Effector CD8-positive, alpha-beta T cell (primary cell): Measurements from ENCODE around the gene TRAPPC3.
"Not testable (repeated sequence)": the region's sequence is repeated elsewhere in the genome, so short reads cannot be mapped to it uniquely, and the experiment has no call there.

Experiments used
- DNase-seq: peaks from one replicate; lab custom pipeline; 2025; lab: John Stamatoyannopoulos, UW

Gene TRAPPC3

DNA sequence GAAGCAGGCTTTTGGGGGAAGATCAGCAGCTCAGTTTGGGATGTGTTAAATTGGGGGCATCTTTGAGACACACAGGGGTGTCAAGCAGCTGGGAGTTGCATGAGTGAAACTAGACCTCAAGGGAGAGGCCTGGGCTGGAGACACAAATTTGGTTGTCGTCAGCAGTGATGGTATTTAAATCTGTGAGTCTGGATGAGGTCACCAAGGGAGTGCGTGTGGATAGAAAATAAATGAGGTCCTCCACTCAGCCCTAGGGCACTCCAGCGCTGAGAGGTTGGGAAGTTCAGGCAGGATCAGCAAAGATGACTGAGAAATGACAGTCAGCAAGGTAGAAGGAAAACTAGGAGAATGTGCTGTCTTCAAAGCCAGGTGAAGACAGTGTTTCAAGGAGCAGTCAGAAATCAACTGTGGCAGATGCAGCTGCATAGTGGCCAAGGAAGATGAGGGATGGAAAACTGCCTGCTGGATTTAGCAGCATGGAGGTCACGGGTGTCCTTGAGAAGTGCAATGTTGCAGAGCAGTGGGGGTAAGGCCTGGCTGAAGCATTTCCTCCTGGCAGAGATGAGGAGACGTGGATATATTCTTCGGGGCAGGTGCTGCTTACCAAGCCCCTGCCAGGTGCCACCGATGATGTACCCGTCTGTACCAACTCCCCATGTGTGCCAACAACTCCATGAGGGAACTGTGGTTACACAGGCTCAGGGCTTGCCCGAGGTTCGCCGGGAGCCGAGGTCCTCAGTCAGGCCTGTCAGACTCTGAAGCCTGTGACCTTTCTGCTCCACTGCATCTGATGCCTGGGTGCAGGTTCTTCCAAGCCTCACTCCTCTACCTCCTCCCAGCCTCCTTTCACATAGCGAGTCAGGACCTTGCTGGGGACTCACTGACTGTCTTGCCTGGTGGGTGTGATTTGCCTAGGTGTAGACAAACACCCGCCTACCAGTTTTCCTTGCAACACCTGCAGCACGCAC, 17.9 kb upstream of the TRAPPC3 start:
- DNase-seq: no peak

DNA sequence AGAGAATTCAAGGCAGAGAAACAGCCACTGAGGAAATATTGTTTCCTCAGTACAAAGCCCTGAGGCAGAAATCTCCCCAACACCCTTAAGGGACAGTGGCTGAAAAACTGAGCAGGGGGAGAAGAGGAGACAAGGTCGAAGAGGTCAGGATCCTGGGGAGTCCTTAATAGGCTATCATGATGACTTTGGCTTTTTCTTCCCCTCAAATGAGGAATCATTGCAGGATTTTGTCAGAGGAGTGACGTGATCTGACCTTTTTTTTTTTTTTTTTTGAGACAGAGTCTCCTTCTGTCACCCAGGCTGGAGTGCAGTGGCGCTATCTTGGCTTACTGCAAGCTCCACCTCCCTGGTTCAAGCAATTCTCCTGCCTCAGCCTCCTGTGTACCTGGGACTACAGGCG, 16.9 kb upstream of the TRAPPC3 start:
- DNase-seq: no peak

DNA sequence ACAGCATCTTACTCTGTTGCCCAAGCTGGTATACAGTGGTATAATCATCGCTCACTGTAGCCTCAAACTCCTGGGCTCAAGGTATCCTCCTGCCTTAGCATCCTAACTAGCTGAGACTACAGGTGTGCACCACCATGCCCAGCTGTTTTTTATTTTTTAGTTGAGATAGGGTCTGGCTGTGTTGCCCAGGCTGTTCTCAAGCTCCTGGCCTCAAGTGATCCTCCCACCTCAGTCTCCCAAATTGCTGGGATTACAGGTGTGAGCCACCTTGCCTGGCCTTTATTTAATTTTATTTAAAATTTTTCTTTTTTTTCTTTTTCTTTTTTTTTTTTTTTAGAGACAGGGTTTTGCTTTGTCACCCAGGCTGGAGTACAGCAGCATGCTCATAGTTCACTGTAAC, 15.9 kb upstream of the TRAPPC3 start:
- no peak for DNase-seq

GRCh38 chr1:36164361-36164760, 15.1 kb upstream of the TRAPPC3 start:
- no peak for DNase-seq

DNA sequence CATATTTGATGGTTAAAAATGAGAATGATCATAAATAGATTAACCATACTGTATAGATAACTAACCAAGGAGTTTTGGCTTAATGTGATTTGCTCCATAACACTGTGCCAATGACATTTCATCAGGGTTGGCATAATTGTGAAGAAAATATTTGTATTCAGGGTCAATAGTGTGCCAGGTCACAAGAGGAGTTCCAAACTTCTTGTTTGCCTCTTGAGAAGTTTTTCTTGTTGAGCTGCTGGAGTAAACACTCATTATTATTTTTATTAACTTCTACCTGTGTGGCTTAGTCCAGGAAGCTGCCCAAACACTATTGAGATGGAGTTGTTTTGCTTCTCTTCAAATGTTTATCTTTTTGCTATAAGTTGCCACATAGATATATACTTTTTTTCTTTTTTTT, 14.1 kb upstream of the TRAPPC3 start:
- DNase-seq: no peak

DNA sequence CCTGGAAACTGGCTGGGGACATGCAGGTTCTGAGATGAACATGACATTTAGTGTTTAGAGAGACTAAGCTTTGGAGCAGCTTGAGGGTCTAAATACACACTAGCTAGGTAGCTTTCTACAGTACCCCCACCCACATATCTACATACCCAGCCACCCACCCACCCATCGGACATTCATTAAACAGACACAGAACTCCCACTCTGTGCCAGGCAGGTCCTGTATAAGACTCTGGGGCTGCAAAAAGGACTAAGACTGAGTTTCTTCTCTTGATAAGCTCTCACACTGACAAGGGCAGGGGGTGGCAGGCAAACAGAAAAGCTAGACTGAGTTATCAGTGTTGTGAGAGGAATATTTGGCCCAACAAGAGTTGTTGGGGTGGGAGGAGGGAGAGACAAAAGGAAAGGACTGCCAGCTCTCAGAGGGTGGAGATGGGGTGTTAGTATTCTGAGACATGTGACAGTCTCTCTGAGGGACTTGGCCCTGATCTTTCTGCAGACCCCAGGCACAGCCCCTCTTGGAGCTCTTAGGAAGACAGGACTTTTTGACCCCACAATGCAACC, 13.5 kb upstream of the TRAPPC3 start:
- DNase-seq: no peak

DNA sequence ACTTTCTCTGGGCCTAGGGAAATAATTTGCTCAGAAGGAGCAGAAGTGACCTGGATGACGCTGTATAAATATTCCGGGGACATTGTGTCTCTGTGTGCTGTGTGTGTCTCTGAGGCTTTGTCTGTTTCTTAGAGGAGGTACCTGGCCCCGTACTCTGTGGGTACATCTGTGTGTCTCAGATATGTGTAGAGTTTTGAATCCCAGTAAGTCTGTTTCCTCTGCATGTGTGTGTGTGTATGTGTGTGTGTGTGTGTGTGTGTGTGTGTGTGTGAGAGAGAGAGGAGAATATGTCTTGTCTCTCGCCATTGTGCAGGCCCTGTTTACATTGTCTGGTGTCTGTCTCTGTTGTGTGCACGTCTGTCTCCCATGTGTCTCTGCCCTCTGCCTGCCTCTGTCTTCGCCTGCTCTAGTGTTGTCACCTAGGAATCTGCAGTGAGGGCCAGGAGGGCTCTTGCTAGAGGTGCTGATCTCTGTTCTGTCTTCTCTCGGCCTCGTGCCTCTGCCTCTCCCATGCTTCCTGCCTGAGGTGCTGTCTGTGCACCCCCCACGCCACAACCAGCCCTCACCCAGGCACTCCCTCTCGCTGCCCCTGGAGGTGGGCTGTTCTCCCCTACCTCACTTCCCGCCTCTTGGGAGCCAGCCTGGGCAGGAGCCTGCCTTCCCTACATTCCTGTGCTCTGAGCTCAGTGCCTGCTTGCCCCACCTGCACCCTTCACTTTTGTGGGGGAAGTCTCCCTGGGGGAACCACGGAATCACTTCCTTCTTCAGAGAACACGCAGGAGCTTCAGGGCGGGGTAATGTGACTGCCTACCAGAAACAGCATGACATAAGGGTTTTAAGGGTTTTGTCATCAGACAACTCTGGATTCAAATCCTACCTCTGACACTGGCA, 12.6 kb upstream of the TRAPPC3 start:
- DNase-seq: peak; percentile 35

DNA sequence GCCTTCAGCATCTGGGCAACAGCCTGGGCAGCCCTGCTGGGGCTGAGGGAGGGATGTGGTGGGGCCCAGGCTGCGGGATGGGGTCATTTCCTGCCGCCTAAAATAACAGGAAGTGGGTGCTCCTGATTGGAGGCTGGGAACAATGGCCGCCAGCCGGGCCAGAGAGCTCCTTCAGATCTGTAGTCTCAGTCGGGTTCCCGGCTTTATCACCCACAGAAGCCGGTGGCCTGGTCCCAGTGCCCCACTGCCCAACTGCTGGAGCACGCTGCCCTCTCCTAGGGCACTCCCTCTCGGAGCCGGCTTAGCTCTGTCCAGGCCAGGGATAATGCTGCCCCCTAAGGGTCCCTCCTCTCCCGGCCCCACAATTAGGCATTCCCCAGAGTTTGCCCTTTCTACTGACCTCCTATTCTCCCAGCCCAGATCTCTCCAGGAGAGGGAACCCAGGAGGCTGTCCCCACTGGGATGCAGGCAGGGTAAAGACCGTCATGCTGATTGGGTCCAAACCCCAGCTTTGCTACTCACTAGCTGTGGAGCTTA, 11.7 kb upstream of the TRAPPC3 start:
- peak; percentile 34 for DNase-seq

- no peak for DNase-seq
Measured at GRCh38 chr1:36160388-36160948, 11.2 kb upstream of the TRAPPC3 start.

- no peak for DNase-seq
Measured at GRCh38 chr1:36159614-36160387, 10.5 kb upstream of the TRAPPC3 start.

GRCh38 chr1:36158827-36159252, 9.6 kb upstream of the TRAPPC3 start:
- not testable (repeated sequence) for DNase-seq

GRCh38 chr1:36157973-36158826, 8.9 kb upstream of the TRAPPC3 start:
- DNase-seq: no peak

GRCh38 chr1:36157115-36157903, 8.0 kb upstream of the TRAPPC3 start:
- DNase-seq: no peak

DNA sequence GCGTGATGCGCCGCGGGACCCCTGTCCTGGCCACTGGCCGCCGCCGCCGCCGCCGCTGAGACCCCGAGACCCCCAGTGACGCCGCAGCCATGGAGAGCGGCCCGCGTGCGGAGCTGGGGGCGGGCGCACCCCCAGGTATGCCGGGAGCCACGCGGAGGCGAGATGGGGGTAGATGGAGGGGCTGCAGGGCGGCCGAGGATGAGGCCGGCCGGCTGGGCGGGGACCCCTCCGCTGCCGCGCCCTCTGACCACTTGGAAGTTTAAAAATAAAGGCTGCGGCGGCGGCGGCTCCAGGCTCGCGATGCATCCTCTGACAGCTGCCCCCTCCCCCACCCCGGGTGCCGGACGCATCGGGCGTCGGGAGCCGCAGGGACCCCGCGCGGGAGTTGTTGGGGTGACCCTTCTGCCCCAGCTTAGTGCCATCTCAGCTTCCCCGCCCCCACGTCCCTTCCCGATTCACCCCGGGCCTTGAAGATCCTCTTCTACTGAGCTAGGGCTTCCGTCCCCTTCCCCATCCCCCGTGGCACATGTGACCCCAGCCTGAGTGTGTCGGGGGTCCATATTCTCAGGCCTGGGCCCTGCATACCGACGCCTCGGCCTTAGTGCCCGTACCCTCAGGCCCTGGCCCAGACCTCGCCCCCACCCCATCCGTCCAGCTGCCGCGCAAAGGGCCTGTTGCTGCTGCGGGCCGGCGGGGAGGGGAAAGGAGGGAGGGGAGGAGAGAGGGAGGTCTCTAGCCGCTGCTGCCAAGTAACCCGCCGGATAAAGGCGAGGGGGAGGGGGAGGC, 7.2 kb upstream of the TRAPPC3 start:
- DNase-seq: peak; percentile 36

DNA sequence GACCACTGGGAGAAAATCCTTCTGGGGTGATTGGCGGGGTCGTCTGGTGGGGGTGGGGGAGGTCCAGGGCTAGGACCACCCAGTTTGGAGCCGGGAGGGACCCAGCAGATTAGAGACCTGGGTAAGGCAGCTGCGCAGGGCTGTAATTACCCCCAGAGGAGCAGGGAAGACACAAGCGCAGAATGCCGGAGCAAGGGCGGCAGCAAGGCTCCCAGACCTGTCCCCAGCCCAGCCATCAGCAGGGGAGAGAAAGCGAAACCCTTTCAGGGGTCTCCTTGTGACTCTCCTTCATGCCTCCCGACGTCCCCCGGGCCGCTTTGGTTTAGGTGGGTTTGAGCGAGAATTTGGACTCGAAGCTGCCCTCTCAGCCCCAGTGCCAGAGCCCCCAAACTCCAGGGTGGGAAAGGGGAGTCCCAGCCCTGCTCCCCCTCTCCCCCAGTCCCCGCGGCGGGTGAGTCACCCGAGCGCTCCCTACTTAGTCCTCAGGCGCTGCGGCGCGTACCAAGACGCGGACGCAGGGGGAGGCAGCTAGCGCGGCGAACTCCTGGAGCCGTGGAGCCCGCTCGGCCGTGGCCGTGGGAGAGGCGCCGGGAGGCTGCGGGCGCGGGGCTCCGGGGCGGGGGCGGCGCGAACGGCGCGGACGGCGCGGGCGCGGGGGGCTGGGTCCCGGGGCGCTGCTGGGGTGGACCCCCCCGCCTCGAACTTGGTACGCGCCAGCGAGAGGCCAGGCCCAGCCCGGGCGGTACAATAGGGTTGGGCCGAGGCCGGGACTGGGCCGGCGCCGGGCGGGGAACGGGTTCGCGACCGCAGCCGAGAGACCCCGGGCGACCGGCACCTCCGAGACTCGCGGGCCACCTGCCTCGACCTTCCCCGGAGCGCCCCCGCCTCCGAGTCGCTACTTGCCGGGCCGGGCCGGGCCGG, 6.4 kb upstream of the TRAPPC3 start, which contains the start of gene MAP7D1:
MAP7D1 (plus strand) TSS at position 753 of the 921 bp plus-strand sequence. CDS start 258 bp downstream, outside the sequence.
- peak; percentile 78 for DNase-seq

DNA sequence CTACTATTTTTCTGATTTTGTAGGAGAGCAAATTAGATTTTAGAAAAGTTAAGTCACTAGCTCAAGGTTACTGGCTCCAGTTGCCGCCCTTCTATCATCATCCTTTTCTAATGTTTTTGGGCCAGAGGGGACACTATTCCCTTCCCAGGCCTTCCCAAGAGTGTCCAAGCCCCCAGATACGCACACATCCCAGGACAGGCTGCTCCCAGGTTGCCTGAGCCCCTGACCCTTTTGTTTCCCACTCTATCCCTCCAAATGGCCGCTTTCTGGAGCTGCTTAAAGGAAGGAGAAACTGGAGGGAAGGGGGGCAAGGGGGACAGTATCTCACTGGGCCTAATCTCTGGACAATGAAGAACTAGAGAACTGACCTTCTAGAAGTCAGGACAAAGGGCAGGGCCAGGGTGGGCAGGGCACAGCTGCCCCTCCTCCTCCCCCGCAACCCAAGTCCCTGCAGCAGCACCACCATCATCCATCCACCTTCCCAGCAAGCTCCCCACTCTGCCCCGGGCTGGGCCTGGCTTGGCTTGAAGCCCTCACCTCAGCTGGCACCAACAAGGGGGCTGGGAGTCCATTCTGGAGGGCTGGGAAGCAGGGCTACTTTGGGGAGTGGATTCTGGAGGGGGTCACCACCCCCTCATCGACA, 5.6 kb upstream of the TRAPPC3 start:
- no peak for DNase-seq

DNA sequence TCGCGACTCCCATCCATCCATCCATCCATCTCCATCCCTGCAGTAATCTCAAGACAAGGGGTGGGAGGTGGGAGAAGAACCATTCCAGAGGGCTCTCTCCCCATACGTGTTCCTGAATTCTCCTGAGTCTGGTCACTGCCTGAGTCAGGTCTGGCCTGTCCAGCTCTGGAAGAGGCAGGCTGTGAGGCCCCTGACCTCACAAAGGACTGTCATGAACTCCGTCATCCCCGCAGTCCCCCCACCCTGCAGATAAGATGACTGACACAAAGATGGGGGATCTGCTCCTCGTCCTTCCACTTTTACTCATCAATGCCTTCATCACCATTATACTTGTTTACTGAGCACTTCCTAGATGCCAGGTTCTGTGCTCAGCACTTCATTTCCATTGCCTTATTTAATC, 5.0 kb upstream of the TRAPPC3 start:
- DNase-seq: no peak
